Heart right ventricle (tissue), 16 donors: ENCODE results near the gene KDM2B. TPM values are rescaled to one million over a fixed set of nuclear protein-coding genes. Genes with fewer than 3 reads are reported as not detected.

ENCODE experiments used
- ATAC-seq, 8 donors: fragments of 200-7000 bp; cut with Tn5 transposase; one replicate each; pipeline ENCODE4 v1.9.1; 2020; ENCODE audit warnings: mild to moderate bottlenecking in 8 of 8, moderate library complexity in 8 of 8, moderate number of reproducible peaks in 1 of 8
- DNase-seq, 2 donors: peaks; one replicate each; pipeline ENCODE4 v3.0.0-alpha.2; 2020
- H3K27ac ChIP-seq, 10 donors: fragments of 200-600 bp; sonication (generic) in 2 of 10; one replicate each; pipeline versions ENCODE4 v1.5.0 to v1.8.0; 2020 to 2022; ENCODE audit warnings: mild to moderate bottlenecking in 3 of 10
- H3K27me3 ChIP-seq, 7 donors: fragments of 200-600 bp; one replicate each; pipeline ENCODE4 v1.8.0; 2021 to 2022; ENCODE audit warnings: mild to moderate bottlenecking in 2 of 7
- H3K36me3 ChIP-seq, 9 donors: fragments of 200-600 bp; sonication (generic) in 1 of 9; one replicate each; pipeline versions ENCODE4 v1.5.0 to v1.8.0; 2020 to 2022; ENCODE audit warnings: mild to moderate bottlenecking in 2 of 9
- H3K4me1 ChIP-seq, 9 donors: fragments of 200-600 bp; sonication (generic) in 1 of 9; one replicate each; pipeline versions ENCODE4 v1.5.0 to v1.8.0; 2020 to 2022; ENCODE audit warnings: mild to moderate bottlenecking in 4 of 9
- H3K4me3 ChIP-seq, 10 donors: fragments of 200-600 bp; sonication (generic) in 2 of 10; one replicate each; pipeline versions ENCODE4 v1.5.0 to v1.8.0; 2020 to 2022; ENCODE audit warnings: mild to moderate bottlenecking in 7 of 10, moderate library complexity in 2 of 10
- H3K9me3 ChIP-seq, 11 donors: fragments of 200-600 bp in 10 of 11; sonication (generic) in 2 of 11; one replicate each; pipeline versions ENCODE4 v1.5.0 to v1.8.0; 2013 to 2022; ENCODE audit warnings: mild to moderate bottlenecking in 2 of 11, control low read depth in 1 of 11, moderate library complexity in 1 of 11
- WGBS, 2 donors: extraction: QIAGEN DNeasy Blood & Tissue Kit; methylation state at CpG; one replicate each; pipeline ENCODE4 v1.1.7; 2013; ENCODE audit warnings: inconsistent platforms in 1 of 2; 5-methylcytosine and 5-hydroxymethylcytosine counted together
- intact Hi-C, 10 donors: fragments of 100-400 bp; cut with DNase I; formaldehyde crosslinking; loops; one replicate each; pipeline versions ENCODE4 v1.11.1 to v1.14.2; 2022
- polyA plus RNA-seq, 2 donors: library from polyadenylated mRNA; stranded (reverse); fragments of 200-250 nt; gene quantifications; one replicate each; pipeline ENCODE4 v1.2.3, GENCODE V29; 2013
- total RNA-seq, 10 donors: library from RNA; stranded (reverse); fragmentation: NEBNext Ultra II Directional in 3 of 10; extraction: Animal tissue kit (Norgen Biotek cat#: 25700) in 3 of 10; gene quantifications; one replicate each; pipeline versions ENCODE4 v1.2.1 to v1.2.4, GENCODE V29; 2021 to 2023
- TF ChIP-seq, protein P1 (sequence below), 9 donors: fragments of 200-600 bp; sonication (generic) in 2 of 9; IDR thresholded peaks; one replicate each; pipeline versions ENCODE4 v1.5.0 to v1.8.0; 2021 to 2022; ENCODE audit warnings: antibody characterized with exemption in 9 of 9, mild to moderate bottlenecking in 5 of 9, moderate library complexity in 1 of 9
- donor health status: Arrhythmogenic right ventricular cardiomyopathy.
- donor health status: ischemic (EF 13 %, LVEDD 7.1; RV severe dilation, severe dysfunction).
- donor health status: healthy with polysubstance abuse.
- donor health status: DM: no; HTN: yes; CAD: no.
- donor health status: DM: no; HTN: no; CAD: no.
- donor health status: ischemic (EF 25% LVEDD 6.9; RV normal size, moderate dysfunction).
- donor health status: ischemic (EF 25% LVEDD 5.7; RV mildly dilated, moderate dysfunction).
- donor health status: healthy.
- donor health status: DM: yes; HTN: yes; CAD: no.
- donor health status: Ischemic cardiomyopathy.
- donor health status: ischemic (EF 35%, LVEDD 5.7; RV mildly dilated, moderate dysfunction).
- donor health status: nonischemic (EF 11% LVEDD 7.7; RV severe dilation, severe dysfunction).
- donor health status: DM: yes; HTN: yes; CAD: no.
- donor health status: PGD.
- donor health status: ischemic (EF 29% LVEDD 5.4; RV normal size, mild dysfunction).
- donor health status: nonischemic (EF 23%, LVEDD 6.1; RV moderate dilation, normal function).

Gene KDM2B
- total and polyA plus RNA-seq, 12 donors = 4.8 to 18.4 (median 13.6) TPM

DNA sequence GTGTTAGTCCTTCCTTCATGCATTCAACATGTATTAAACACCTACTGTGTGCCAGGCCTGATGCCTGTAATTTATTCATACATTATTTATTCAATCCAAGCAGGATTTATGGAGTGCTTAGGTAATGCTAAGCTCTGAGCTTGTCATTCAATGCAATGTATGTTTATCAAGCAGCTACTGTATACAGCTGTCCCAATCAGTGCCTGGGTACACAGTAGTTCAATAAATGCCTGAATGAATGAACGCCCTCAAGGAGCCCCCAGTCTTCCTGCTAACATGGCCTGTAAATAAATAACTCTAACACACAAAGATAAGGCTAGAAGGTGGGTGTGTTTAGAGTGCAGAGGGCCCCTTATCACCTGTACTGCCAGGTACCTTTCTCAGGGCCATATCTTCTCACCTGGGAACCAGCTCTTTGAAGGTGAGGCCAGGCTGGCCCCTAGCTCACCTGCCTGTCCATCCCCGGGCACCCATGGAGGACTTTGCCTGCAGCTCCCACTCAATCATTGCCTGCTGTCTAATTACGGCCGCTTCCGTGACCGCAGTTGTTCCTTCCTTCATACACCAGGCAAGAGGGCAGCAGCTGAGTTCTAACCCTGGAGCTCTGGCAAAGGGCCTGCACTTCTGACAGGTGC is 20.0 kb upstream of the KDM2B start:
- Histone ChIP-seq H3K9me3 (no peaks in the 10 kb centered on the region), H3K4me3 (no peak overlapping the region), H3K27me3 (no peaks in the 10 kb centered on the region), H3K4me1 (no peaks in the 10 kb centered on the region), H3K27ac (no peak overlapping the region), H3K36me3 (no peaks in the 10 kb centered on the region)
- TF ChIP-seq, protein P1, sequence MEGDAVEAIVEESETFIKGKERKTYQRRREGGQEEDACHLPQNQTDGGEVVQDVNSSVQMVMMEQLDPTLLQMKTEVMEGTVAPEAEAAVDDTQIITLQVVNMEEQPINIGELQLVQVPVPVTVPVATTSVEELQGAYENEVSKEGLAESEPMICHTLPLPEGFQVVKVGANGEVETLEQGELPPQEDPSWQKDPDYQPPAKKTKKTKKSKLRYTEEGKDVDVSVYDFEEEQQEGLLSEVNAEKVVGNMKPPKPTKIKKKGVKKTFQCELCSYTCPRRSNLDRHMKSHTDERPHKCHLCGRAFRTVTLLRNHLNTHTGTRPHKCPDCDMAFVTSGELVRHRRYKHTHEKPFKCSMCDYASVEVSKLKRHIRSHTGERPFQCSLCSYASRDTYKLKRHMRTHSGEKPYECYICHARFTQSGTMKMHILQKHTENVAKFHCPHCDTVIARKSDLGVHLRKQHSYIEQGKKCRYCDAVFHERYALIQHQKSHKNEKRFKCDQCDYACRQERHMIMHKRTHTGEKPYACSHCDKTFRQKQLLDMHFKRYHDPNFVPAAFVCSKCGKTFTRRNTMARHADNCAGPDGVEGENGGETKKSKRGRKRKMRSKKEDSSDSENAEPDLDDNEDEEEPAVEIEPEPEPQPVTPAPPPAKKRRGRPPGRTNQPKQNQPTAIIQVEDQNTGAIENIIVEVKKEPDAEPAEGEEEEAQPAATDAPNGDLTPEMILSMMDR (IDR thresholded peaks at IDR 0.05) = no peak
- WGBS, 2 donors = 91 to 92% methylated on average over 6 of the region's 6 CpGs
- DNase-seq = no peak
- intact Hi-C loops = no loop called here
- ATAC-seq = no peak

DNA sequence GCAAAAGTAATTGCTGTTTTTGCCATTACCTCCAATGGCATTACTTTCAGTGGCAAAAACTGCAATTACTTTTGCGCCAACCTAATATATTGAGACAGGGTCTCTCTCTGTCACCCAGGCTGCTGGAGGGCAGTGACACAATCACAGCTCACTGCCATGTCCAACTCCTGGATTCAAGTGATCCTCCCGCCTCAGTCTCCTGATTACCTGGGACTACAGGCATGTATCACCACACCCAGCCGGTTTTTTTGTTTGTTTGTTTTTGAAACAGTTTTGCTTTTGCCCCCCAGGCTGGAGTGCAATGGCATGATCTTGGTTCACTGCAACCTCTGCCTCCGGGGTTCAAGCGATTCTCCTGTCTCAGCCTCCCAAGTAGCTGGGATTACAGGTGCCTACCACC is 15.7 kb upstream of the KDM2B start:
- Histone ChIP-seq H3K4me3 (no peak overlapping the region), H3K9me3 (no peaks in the 10 kb centered on the region), H3K27me3 (no peaks in the 10 kb centered on the region), H3K27ac (no peak overlapping the region), H3K36me3 (no peaks in the 10 kb centered on the region), H3K4me1 (peaks cover 0 to 2% (median 0%) of the 10 kb centered on the region in 9 donors)
- DNase-seq = no peak
- WGBS, 2 donors = 95 to 98% methylated on average over 5 of the region's 5 CpGs
- intact Hi-C loops = no loop called here
- TF ChIP-seq, protein P1 (IDR thresholded peaks at IDR 0.05) = no peak
- no peak for ATAC-seq

DNA sequence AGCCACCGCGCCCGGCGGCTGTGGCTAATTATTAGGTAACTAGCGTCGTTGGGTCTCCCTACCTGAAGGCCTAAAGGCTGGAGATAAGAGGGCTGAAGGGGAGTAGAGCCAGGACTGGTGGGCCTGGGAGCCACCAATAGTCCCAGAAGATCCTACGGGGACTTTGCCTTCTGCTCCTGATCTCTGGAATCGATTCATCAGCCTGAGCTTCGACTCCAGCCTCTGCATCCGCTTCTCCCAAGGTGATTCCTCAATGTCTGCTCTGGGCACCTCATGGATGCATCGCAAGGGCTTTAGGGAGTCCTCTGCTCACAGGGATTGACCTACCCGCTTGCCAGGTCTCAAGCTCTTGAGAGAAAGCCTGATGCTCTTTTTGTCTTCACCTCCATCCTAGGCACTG is 14.7 kb upstream of the KDM2B start:
- DNase-seq (no peak), ATAC-seq (no peak)
- TF ChIP-seq, protein P1 (IDR thresholded peaks at IDR 0.05) = no peak
- Histone ChIP-seq H3K4me3 (no peak overlapping the region), H3K9me3 (no peaks in the 10 kb centered on the region), H3K4me1 (peaks cover 0 to 12% (median 6%) of the 10 kb centered on the region in 9 donors), H3K27me3 (no peaks in the 10 kb centered on the region), H3K27ac (no peak overlapping the region), H3K36me3 (no peaks in the 10 kb centered on the region)
- intact Hi-C loops = no loop called here
- 96% methylated on average over 12 of the region's 12 CpGs for WGBS, 2 donors

DNA sequence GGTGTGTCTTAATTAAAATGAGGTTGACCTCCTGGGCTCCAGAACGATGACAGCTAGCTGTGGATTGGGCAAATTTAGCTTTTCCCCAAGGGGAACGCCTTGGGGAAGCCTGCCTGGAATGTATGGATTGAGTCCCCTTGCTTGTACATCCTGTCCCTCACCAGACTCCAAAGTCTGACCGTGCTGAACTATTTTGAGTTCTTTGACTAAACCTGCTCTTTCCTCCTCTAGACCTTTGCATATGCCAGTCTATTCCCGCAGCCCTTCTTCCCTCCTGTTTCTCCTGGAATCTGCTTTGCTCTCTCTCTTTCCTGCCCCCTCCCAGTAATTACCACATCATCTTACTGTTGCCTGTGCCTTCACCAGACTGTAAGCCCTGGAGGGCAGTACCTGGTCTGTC is 11.5 kb upstream of the KDM2B start:
- Histone ChIP-seq H3K9me3 (no peaks in the 10 kb centered on the region), H3K27me3 (no peaks in the 10 kb centered on the region), H3K36me3 (no peaks in the 10 kb centered on the region), H3K27ac (no peak overlapping the region), H3K4me1 (peaks cover 0 to 15% (median 7%) of the 10 kb centered on the region in 9 donors), H3K4me3 (no peak overlapping the region)
- TF ChIP-seq, protein P1 (IDR thresholded peaks at IDR 0.05) = no peak
- ATAC-seq (no peak), DNase-seq (no peak)
- WGBS, 2 donors = 60 to 68% methylated on average over 4 of the region's 4 CpGs
- intact Hi-C loops = no loop called here
